OCI-LY1 (cell line): Measurements from ENCODE around the gene APBB1IP.

Experiments
- CTCF ChIP-seq: fragments of 200-600 bp; sonication (generic), shearing (Covaris generic); IDR thresholded peaks from 2 replicates; pipeline ENCODE4 v1.5.1; 2017; ENCODE audit warnings: mild to moderate bottlenecking, antibody characterized with exemption, low read length, moderate library complexity, mixed read lengths
- EZH2 ChIP-seq: fragments of 200-600 bp; sonication (generic), shearing (Covaris generic); IDR thresholded peaks from 2 replicates; pipeline ENCODE4 v1.8.0; 2017; ENCODE audit warnings: borderline replicate concordance, mixed run types, mild to moderate bottlenecking, antibody characterized with exemption, low read length, moderate library complexity, mixed read lengths

GRCh38 chr10:26491934-26492333 is 53.8 kb downstream of the APBB1IP start:
- TF ChIP-seq CTCF (no peak), EZH2 (no peak)
